ENCODE measurements around the gene DOCK11. TPM values are rescaled to one million over a fixed set of nuclear protein-coding genes. Genes with fewer than 3 reads are reported as not detected.

The DOCK11 gene
- polyA plus RNA-seq, 3 donors = 20.8 to 39.7 (median 34.8) TPM

DNA sequence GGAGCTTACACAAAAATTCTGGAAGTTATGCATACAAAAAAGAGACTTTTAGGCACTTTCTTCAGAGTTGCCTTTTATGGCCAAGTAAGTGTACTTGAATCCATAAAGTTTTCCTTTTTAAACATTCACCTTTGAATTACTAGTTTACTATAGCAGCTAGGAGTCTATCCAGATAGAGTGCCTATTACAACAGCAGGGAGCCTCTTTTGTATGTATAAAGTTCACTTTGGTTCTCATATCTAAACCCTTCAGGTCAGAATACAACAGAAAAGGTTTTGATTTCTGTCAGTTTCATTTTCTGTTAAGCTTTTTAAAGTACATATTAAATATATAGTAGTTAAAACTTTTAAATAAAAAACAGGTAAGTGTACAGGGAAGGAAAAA is 180.3 kb downstream of the DOCK11 start:
- no peak overlapping the region for H2AFZ ChIP-seq (ENCODE audit: insufficient read depth, low read depth, low read length, poor library complexity, severe bottlenecking)
- no peak for DNase-seq
- peaks cover 6% of the 10 kb centered on the region in 2 donors for H3K4me1 ChIP-seq (ENCODE audit: control insufficient read depth in 1 of 2, insufficient read depth in 2 of 2, low read length in 2 of 2)
- H3K4me3 ChIP-seq (replicated peaks in 1 of 3; ENCODE audit: low read depth in 2 of 3, low read length in 3 of 3) = no peak overlapping the region
- Mint-ChIP-seq H3K27ac (peak overlapping the region in 1 of 7 donors; percentile 18), H3K9me3 (peaks cover 0 to 1% (median 0%) of the 10 kb centered on the region in 7 donors), H3K27me3 (ENCODE audit: low read depth in 3 of 3) (no peaks in the 10 kb centered on the region), H3K4me3 (no peak overlapping the region), H3K36me3 (peaks cover 33 to 50% of the 10 kb centered on the region in 2 donors), H3K4me1 (peaks cover 5% of the 10 kb centered on the region)
- H4K20me1 ChIP-seq (ENCODE audit: insufficient read depth, low read length) = peaks cover 7% of the 10 kb centered on the region
- TF ChIP-seq, protein P1, sequence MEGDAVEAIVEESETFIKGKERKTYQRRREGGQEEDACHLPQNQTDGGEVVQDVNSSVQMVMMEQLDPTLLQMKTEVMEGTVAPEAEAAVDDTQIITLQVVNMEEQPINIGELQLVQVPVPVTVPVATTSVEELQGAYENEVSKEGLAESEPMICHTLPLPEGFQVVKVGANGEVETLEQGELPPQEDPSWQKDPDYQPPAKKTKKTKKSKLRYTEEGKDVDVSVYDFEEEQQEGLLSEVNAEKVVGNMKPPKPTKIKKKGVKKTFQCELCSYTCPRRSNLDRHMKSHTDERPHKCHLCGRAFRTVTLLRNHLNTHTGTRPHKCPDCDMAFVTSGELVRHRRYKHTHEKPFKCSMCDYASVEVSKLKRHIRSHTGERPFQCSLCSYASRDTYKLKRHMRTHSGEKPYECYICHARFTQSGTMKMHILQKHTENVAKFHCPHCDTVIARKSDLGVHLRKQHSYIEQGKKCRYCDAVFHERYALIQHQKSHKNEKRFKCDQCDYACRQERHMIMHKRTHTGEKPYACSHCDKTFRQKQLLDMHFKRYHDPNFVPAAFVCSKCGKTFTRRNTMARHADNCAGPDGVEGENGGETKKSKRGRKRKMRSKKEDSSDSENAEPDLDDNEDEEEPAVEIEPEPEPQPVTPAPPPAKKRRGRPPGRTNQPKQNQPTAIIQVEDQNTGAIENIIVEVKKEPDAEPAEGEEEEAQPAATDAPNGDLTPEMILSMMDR (IDR thresholded peaks at IDR 0.05) = no peak
- intact Hi-C loops (cut with micrococcal nuclease) = no loop called here
- H3K27ac ChIP-seq (ENCODE audit: low read depth in 1 of 2, low read length in 2 of 2) = no peak overlapping the region
- no peak overlapping the region for H3K4me2 ChIP-seq (replicated peaks; ENCODE audit: extremely low read depth, low read length, poor library complexity, severe bottlenecking)
- no peaks in the 10 kb centered on the region for H3K9me3 ChIP-seq (replicated peaks in 1 of 2; ENCODE audit: control insufficient read depth in 1 of 2, insufficient read depth in 1 of 2, low read length in 2 of 2)
- H3K27me3 ChIP-seq (ENCODE audit: control insufficient read depth in 2 of 2, insufficient read depth in 2 of 2, low read length in 2 of 2) = no peaks in the 10 kb centered on the region
- H3K36me3 ChIP-seq (replicated peaks in 1 of 2; ENCODE audit: control insufficient read depth in 1 of 2, insufficient read depth in 2 of 2, low read length in 2 of 2) = peaks cover 33 to 76% of the 10 kb centered on the region in 2 donors
- H3K79me2 ChIP-seq (ENCODE audit: insufficient read depth, low read length) = no peaks in the 10 kb centered on the region
- H3K9ac ChIP-seq (ENCODE audit: insufficient read depth, low read length, poor library complexity, severe bottlenecking) = no peak overlapping the region

GRCh38 chrX:118677318-118677717 is 181.7 kb downstream of the DOCK11 start:
- Mint-ChIP-seq H3K36me3 (peaks cover 36 to 50% of the 10 kb centered on the region in 2 donors), H3K4me3 (no peak overlapping the region), H3K27me3 (ENCODE audit: low read depth in 3 of 3) (no peaks in the 10 kb centered on the region), H3K4me1 (peaks cover 5% of the 10 kb centered on the region), H3K27ac (no peak overlapping the region), H3K9me3 (peaks cover 0 to 1% (median 0%) of the 10 kb centered on the region in 7 donors)
- TF ChIP-seq, protein P1 (IDR thresholded peaks at IDR 0.05) = no peak
- no peak for DNase-seq
- WGBS (ENCODE audit: insufficient coverage) = no CpG with 5 or more reads among the region's 2 CpGs
- Histone ChIP-seq H2AFZ (ENCODE audit: insufficient read depth, low read depth, low read length, poor library complexity, severe bottlenecking) (no peak overlapping the region), H3K9me3 (replicated peaks in 1 of 2; ENCODE audit: control insufficient read depth in 1 of 2, insufficient read depth in 1 of 2, low read length in 2 of 2) (no peaks in the 10 kb centered on the region), H3K9ac (ENCODE audit: insufficient read depth, low read length, poor library complexity, severe bottlenecking) (no peak overlapping the region), H3K4me3 (replicated peaks in 1 of 3; ENCODE audit: low read depth in 2 of 3, low read length in 3 of 3) (no peak overlapping the region), H3K36me3 (replicated peaks in 1 of 2; ENCODE audit: control insufficient read depth in 1 of 2, insufficient read depth in 2 of 2, low read length in 2 of 2) (peaks cover 36 to 78% of the 10 kb centered on the region in 2 donors), H3K79me2 (ENCODE audit: insufficient read depth, low read length) (no peaks in the 10 kb centered on the region), H3K4me2 (replicated peaks; ENCODE audit: extremely low read depth, low read length, poor library complexity, severe bottlenecking) (no peak overlapping the region), H4K20me1 (ENCODE audit: insufficient read depth, low read length) (peaks cover 7% of the 10 kb centered on the region), H3K27ac (ENCODE audit: low read depth in 1 of 2, low read length in 2 of 2) (no peak overlapping the region), H3K4me1 (ENCODE audit: control insufficient read depth in 1 of 2, insufficient read depth in 2 of 2, low read length in 2 of 2) (peaks cover 6% of the 10 kb centered on the region in 2 donors), H3K27me3 (ENCODE audit: control insufficient read depth in 2 of 2, insufficient read depth in 2 of 2, low read length in 2 of 2) (no peaks in the 10 kb centered on the region)
- intact Hi-C loops (cut with micrococcal nuclease) = no loop called here

All from CD14-positive monocyte (primary cell).